DMS79 (cell line): Measurements from ENCODE around the gene AKTIP.

Source experiments
- DNase-seq: peaks from one replicate; lab custom pipeline; 2025; lab: John Stamatoyannopoulos, UW

Gene AKTIP

GRCh38 chr16:53480394-53480793 lies 22.6 kb downstream of the AKTIP start:
- DNase-seq: no peak

- DNase-seq: no peak
These were observed 24.0 kb downstream of the AKTIP start for GRCh38 chr16:53478965-53479364.

GRCh38 chr16:53476867-53477266 lies 26.1 kb downstream of the AKTIP start:
- DNase-seq: no peak

GRCh38 chr16:53465606-53466280 lies 37.3 kb downstream of the AKTIP start:
- no peak for DNase-seq

DNA sequence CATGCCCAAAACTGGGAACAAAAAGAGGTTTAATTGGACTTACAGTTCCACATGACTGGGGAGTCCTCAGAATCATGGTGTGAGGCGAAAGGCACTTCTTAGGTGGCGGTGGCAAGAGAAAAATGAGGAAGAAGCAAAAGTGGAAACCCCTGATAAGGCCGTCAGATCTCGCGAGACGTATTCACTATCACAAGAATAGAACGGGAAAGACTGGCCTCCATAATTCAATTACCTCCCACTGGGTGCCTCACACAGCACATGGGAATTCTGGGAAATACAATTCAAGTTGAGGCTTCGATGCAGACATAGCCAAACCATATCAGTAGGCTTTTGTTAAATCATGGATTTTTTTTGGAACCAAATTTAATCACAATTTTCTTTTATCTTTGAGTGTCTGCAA lies 44.4 kb downstream of the AKTIP start:
- DNase-seq: no peak

DNA sequence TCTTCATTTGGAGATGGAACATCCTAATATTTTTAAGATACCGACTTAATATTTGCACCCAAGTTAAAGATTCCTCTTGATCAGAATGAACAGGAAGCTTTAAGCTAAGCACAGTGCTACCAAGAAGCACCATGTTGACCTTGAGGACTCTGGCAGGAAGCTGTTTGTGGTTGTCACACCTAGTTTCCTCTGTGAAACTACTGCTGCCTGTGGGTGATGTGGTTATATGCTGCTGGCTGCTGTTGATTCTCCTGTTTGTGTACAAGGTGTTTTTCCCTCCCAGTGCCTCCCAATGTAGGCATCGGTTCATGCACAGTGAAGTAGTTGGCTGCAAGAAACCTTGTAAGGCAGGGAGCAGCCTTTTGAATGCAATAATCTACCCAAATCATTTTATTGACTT lies 45.3 kb downstream of the AKTIP start:
- DNase-seq: peak; percentile 10

DNA sequence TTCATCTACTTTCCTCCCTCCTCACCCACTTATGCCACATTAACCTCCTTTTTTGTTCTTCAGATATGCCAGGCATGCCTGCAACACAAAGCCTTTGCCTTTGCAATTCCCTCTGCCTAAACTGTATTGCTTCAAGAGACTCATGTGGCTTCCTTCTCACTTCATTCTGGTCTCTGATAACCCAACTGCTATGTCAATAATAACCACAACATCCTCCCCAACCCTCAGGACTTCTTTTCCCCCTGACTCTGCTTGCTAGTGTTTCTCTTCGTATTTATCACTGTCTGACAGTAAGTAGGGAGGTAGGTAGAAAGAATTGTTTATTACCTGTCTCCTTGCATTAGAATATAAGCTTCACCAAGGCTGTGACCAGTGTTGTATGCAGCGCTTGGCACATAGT lies 46.4 kb downstream of the AKTIP start:
- no peak for DNase-seq

DNA sequence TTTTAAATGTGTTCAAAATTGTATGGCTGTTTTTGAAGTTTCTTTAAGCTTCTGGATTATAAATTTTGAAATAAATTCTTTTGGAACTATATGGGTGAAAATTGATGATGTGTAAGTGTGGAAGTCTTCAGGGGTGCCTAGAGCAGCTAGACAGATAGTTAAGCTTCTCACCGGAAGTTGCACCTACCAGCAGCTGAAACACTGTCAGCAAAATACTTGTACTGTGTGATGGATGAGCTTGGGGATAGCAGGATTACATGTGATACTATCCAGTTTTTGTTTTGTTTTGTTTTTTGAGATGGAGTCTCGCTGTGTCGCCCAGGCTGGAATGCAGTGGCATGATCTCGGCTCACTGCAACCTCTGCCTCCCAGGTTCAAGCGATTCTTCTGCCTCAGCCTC lies 49.1 kb downstream of the AKTIP start:
- no peak for DNase-seq

GRCh38 chr16:53449816-53450517 lies 53.0 kb downstream of the AKTIP start:
- no peak for DNase-seq

DNA sequence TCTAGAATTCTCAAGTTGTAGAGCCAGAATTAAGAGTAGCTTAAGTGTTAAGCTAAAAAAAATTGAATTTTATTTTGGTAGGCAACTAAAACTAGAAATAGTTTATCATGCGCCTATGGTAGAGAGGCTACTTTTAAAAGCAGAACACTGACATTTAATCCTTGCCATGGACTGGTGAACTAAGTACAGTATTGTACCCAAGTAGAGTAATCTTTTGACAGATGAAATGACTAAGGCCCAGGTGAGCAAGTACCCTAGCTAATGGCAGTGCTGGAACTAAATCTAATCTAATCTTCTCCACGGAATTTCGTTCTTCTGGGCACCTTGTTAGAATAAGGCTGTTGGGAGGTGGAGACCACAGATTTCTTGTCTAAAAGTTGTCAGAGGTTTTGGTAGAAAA lies 56.9 kb downstream of the AKTIP start:
- DNase-seq: no peak

GRCh38 chr16:53445534-53445933 lies 57.5 kb downstream of the AKTIP start:
- DNase-seq: no peak
